Skeletal muscle tissue (tissue), 4 donors: ENCODE results near the gene FXYD6. TPM values are rescaled to one million over a fixed set of nuclear protein-coding genes. Genes with fewer than 3 reads are reported as not detected.

ENCODE experiments used
- H3K27ac ChIP-seq: one replicate; pipeline ENCODE4 v1.7.0; 2013; ENCODE audit warnings: mild to moderate bottlenecking, low read depth, low read length, inconsistent platforms
- H3K27me3 ChIP-seq, 3 donors: one replicate each; pipeline ENCODE4 v1.7.0; 2013; ENCODE audit warnings: low read length in 3 of 3; ENCODE audit not compliant: control insufficient read depth in 3 of 3, insufficient read depth in 3 of 3
- H3K36me3 ChIP-seq, 3 donors: one replicate each; pipeline ENCODE4 v1.7.0; 2013; ENCODE audit warnings: low read length in 3 of 3; ENCODE audit not compliant: control insufficient read depth in 3 of 3, insufficient read depth in 3 of 3
- H3K4me1 ChIP-seq, 3 donors: one replicate each; pipeline ENCODE4 v1.7.0; 2013; ENCODE audit warnings: low read length in 3 of 3, mild to moderate bottlenecking in 3 of 3; ENCODE audit not compliant: control insufficient read depth in 3 of 3, insufficient read depth in 3 of 3
- H3K4me3 ChIP-seq, 3 donors: one replicate each; pipeline ENCODE4 v1.7.0; 2013; ENCODE audit warnings: low read length in 3 of 3
- H3K9ac ChIP-seq, 3 donors: one replicate each; pipeline ENCODE4 v1.7.0; 2013; ENCODE audit warnings: low read length in 3 of 3, mild to moderate bottlenecking in 3 of 3, moderate library complexity in 2 of 3, low read depth in 1 of 3
- H3K9me3 ChIP-seq, 3 donors: one replicate each; pipeline ENCODE4 v1.7.0; 2013; ENCODE audit warnings: low read length in 3 of 3; ENCODE audit not compliant: control insufficient read depth in 3 of 3
- total RNA-seq: library from RNA; depleted of rRNA; stranded (reverse); fragments of >200 nt; gene quantifications from one replicate; pipeline ENCODE4 v1.2.3, GENCODE V29; 2014
- donor health status: Osteomylitis.

FXYD6 gene
- total RNA-seq, 1 donor from 2014 or later = 23.5 TPM

- Histone ChIP-seq H3K9ac (no peak overlapping the region), H3K27me3 (peaks cover 35 to 42% (median 41%) of the 10 kb centered on the region in 3 donors)
Observed at GRCh38 chr11:117799634-117800033, 76.8 kb downstream of the FXYD6 start.

GRCh38 chr11:117796872-117797529 is 79.5 kb downstream of the FXYD6 start, which contains the start of gene DSCAML1:
Gene DSCAML1, minus strand, starts transcription at chr11:117797216. Its CDS starts 137 bp downstream, at chr11:117797079.
- Histone ChIP-seq H3K27ac (no peak within 1 kb of the TSS), H3K9ac (peak within 1 kb of the TSS in 1 of 3 donors; percentile 16), H3K9me3 (no peaks in the 10 kb centered on the region), H3K36me3 (no peaks in the 10 kb centered on the region), H3K4me1 (peaks cover 7 to 13% (median 9%) of the 10 kb centered on the region in 3 donors), H3K4me3 (peak within 1 kb of the TSS in 1 of 3 donors; percentile 27), H3K27me3 (peaks cover 54 to 66% (median 66%) of the 10 kb centered on the region in 3 donors)

More at GRCh38 chr11:117799634-117800033, 76.8 kb downstream of the FXYD6 start:
- Histone ChIP-seq H3K4me3 (no peak overlapping the region), H3K4me1 (peaks cover 7 to 13% (median 9%) of the 10 kb centered on the region in 3 donors), H3K9me3 (no peaks in the 10 kb centered on the region), H3K27ac (no peak overlapping the region), H3K36me3 (no peaks in the 10 kb centered on the region)

- Histone ChIP-seq H3K9ac (peak overlapping the region in 1 of 3 donors; percentile 16), H3K4me3 (peak overlapping the region in 1 of 3 donors; percentile 27), H3K36me3 (no peaks in the 10 kb centered on the region), H3K9me3 (no peaks in the 10 kb centered on the region), H3K27ac (no peak overlapping the region), H3K27me3 (peaks cover 56 to 69% (median 66%) of the 10 kb centered on the region in 3 donors), H3K4me1 (peaks cover 7 to 13% (median 9%) of the 10 kb centered on the region in 3 donors)
Observed at GRCh38 chr11:117796456-117796871, 80.0 kb downstream of the FXYD6 start.

- Histone ChIP-seq H3K27me3 (peaks cover 62 to 72% (median 72%) of the 10 kb centered on the region in 3 donors), H3K9ac (no peak overlapping the region), H3K4me1 (peaks cover 7 to 13% (median 9%) of the 10 kb centered on the region in 3 donors), H3K9me3 (no peaks in the 10 kb centered on the region), H3K27ac (no peak overlapping the region), H3K36me3 (no peaks in the 10 kb centered on the region), H3K4me3 (peak overlapping the region in 1 of 3 donors; percentile 27)
Observed at GRCh38 chr11:117795638-117796455, 80.6 kb downstream of the FXYD6 start.

GRCh38 chr11:117794772-117795629 is 81.5 kb downstream of the FXYD6 start:
- Histone ChIP-seq H3K36me3 (no peaks in the 10 kb centered on the region), H3K27me3 (peaks cover 68 to 77% (median 74%) of the 10 kb centered on the region in 3 donors), H3K9ac (no peak overlapping the region), H3K4me1 (peaks cover 7 to 13% (median 9%) of the 10 kb centered on the region in 3 donors), H3K4me3 (no peak overlapping the region), H3K27ac (no peak overlapping the region), H3K9me3 (no peaks in the 10 kb centered on the region)

- Histone ChIP-seq H3K27ac (no peak overlapping the region), H3K4me1 (peaks cover 7 to 13% (median 9%) of the 10 kb centered on the region in 3 donors), H3K4me3 (no peak overlapping the region), H3K9ac (no peak overlapping the region), H3K9me3 (no peaks in the 10 kb centered on the region), H3K36me3 (no peaks in the 10 kb centered on the region), H3K27me3 (peaks cover 67 to 80% (median 71%) of the 10 kb centered on the region in 3 donors)
Observed at GRCh38 chr11:117794135-117794534, 82.3 kb downstream of the FXYD6 start.

- H3K4me1 ChIP-seq = peaks cover 7 to 13% (median 9%) of the 10 kb centered on the region in 3 donors
- peaks cover 61 to 75% (median 66%) of the 10 kb centered on the region in 3 donors for H3K27me3 ChIP-seq
- no peaks in the 10 kb centered on the region for H3K36me3 ChIP-seq
- no peaks in the 10 kb centered on the region for H3K9me3 ChIP-seq
- H3K27ac ChIP-seq = no peak overlapping the region
- no peak overlapping the region for H3K4me3 ChIP-seq
- H3K9ac ChIP-seq = no peak overlapping the region
Observed at GRCh38 chr11:117793583-117793982, 82.9 kb downstream of the FXYD6 start.

- Histone ChIP-seq H3K36me3 (no peaks in the 10 kb centered on the region), H3K4me1 (peaks cover 7 to 13% (median 9%) of the 10 kb centered on the region in 3 donors), H3K4me3 (no peak overlapping the region), H3K9me3 (no peaks in the 10 kb centered on the region), H3K27me3 (peaks cover 60 to 73% (median 64%) of the 10 kb centered on the region in 3 donors), H3K9ac (no peak overlapping the region), H3K27ac (no peak overlapping the region)
Observed at GRCh38 chr11:117792992-117793391, 83.5 kb downstream of the FXYD6 start.

GRCh38 chr11:117792241-117792640 is 84.2 kb downstream of the FXYD6 start:
- Histone ChIP-seq H3K27ac (no peak overlapping the region), H3K4me3 (no peak overlapping the region)

More at GRCh38 chr11:117792241-117792640, 84.2 kb downstream of the FXYD6 start:
- Histone ChIP-seq H3K9ac (no peak overlapping the region), H3K4me1 (peaks cover 7 to 13% (median 9%) of the 10 kb centered on the region in 3 donors), H3K9me3 (no peaks in the 10 kb centered on the region), H3K27me3 (peaks cover 57 to 70% (median 58%) of the 10 kb centered on the region in 3 donors), H3K36me3 (no peaks in the 10 kb centered on the region)
